GM12878 (cell line): ENCODE results near the gene HSPB1. TPM values are rescaled to one million over a fixed set of nuclear protein-coding genes. Genes with fewer than 3 reads are reported as not detected.

ENCODE experiments used
- CEBPZ ChIP-seq: fragments of 150-350 bp; IDR thresholded peaks from 2 replicates; pipeline ENCODE4 v1.6.1; 2016; ENCODE audit warnings: low read depth, low read length
- CUX1 ChIP-seq: IDR thresholded peaks from 2 replicates; pipeline ENCODE4 v1.6.1; 2012; ENCODE audit warnings: improper control_type of control experiment, low read depth, low read length; ENCODE audit not compliant: insufficient replicate concordance
- HSF1 ChIP-seq: fragments of 150-350 bp; IDR thresholded peaks from 2 replicates; pipeline ENCODE4 v1.6.1; 2014; ENCODE audit warnings: mild to moderate bottlenecking, low read depth, low read length
- IRF5 ChIP-seq: fragments of 450-650 bp; IDR thresholded peaks from 2 replicates; pipeline ENCODE4 v1.6.1; 2017; ENCODE audit warnings: borderline replicate concordance
- NFXL1 ChIP-seq: fragments of 450-650 bp; IDR thresholded peaks from 2 replicates; pipeline ENCODE4 v1.6.1; 2017; ENCODE audit warnings: antibody characterized with exemption, mild to moderate bottlenecking, borderline replicate concordance
- PBX3 ChIP-seq: IDR thresholded peaks from 2 replicates; pipeline ENCODE4 v1.6.1; 2011; ENCODE audit warnings: mild to moderate bottlenecking, low read depth, low read length, moderate library complexity; ENCODE audit not compliant: insufficient replicate concordance
- PRDM15 ChIP-seq: fragments of 450-650 bp; formaldehyde crosslinking; IDR thresholded peaks from 2 replicates; pipeline ENCODE4 v1.4.0; 2020; ENCODE audit warnings: mild to moderate bottlenecking, moderate library complexity
- USF2 ChIP-seq: IDR thresholded peaks from 2 replicates; pipeline ENCODE4 v1.6.1; 2011; ENCODE audit warnings: low read depth, low read length, improper control_type of control experiment, borderline replicate concordance
- polyA plus RNA-seq, 11 experiments: library from polyadenylated mRNA; depleted of rRNA in 4 of 11; unstranded in 6 of 11; stranded (reverse) in 5 of 11; fragments of >200 nt; fragmentation: Nextera tagmentation in 4 of 11; fragmentation: Illumina TruSeq in 1 of 11; extraction: Ambion mirVana in 4 of 11; extraction: Trizol in 1 of 11; gene quantifications; 1 replicate in 1 of 11; 2 replicates in 10 of 11; pipeline versions ENCODE4 v1.2.1 to v1.2.3, GENCODE V29; 2011 to 2016; ENCODE audit warnings: inconsistent platforms in 2 of 11, missing spikeins in 2 of 11, low read depth in 1 of 11
- total RNA-seq, 4 experiments: library from RNA; depleted of rRNA in 3 of 4; stranded (reverse); fragments of >200 nt in 3 of 4; fragmentation: Illumina TruSeq in 1 of 4; extraction: Trizol in 1 of 4; gene quantifications; 2 replicates each; pipeline versions ENCODE4 v1.2.1 to v1.2.3, GENCODE V29; 2013 to 2021

Gene HSPB1
- total and polyA plus RNA-seq, 10 of the 15 experiments (the other 5 are each of a cell fraction or from before 2014, with no cell fraction given): 13.7 to 297 (median 62.0) TPM

- no peak for TF ChIP-seq CEBPZ
- no peak for TF ChIP-seq USF2
- TF ChIP-seq NFXL1: no peak
- TF ChIP-seq PRDM15 (CRISPR knock-in tag): no peak
- peak; percentile 95 for TF ChIP-seq HSF1
- no peak for TF ChIP-seq IRF5
- TF ChIP-seq CUX1: no peak
- TF ChIP-seq PBX3: no peak
Observed at GRCh38 chr7:76303202-76304147, 1.0 kb downstream of the HSPB1 start (continued).
